Prostate gland (tissue), 2 donors: ENCODE data around the gene MGRN1. TPM values are rescaled to one million over a fixed set of nuclear protein-coding genes. Genes with fewer than 3 reads are reported as not detected.

Experiments used
- DNase-seq: peaks from one replicate; pipeline ENCODE4 v3.0.0-alpha.2; 2019; ENCODE audit warnings: low spot score
- H3K27ac ChIP-seq, 2 donors: fragments of 200-600 bp; sonication (generic); 2 replicates each; pipeline ENCODE4 v1.5.1; 2017 to 2019
- H3K27me3 ChIP-seq: fragments of 200-600 bp; sonication (generic); replicated peaks from 2 replicates; pipeline ENCODE4 v1.5.1; 2019; ENCODE audit not compliant: insufficient read depth
- H3K36me3 ChIP-seq, 2 donors: fragments of 200-600 bp; sonication (generic); 1 replicate in 1 of 2; 2 replicates in 1 of 2; pipeline versions ENCODE4 v1.5.1 to v1.8.1; 2017 to 2019
- H3K4me1 ChIP-seq: fragments of 200-600 bp; sonication (generic); replicated peaks from 2 replicates; pipeline ENCODE4 v1.5.1; 2019
- H3K4me3 ChIP-seq, 2 donors: fragments of 200-600 bp; sonication (generic); 2 replicates each; pipeline ENCODE4 v1.5.1; 2017 to 2019
- H3K9me3 ChIP-seq: fragments of 200-600 bp; sonication (generic); 2 replicates; pipeline ENCODE4 v1.5.1; 2017
- CTCF ChIP-seq, 4 experiments: fragments of 200-600 bp in 2 of 4; fragments of 450-650 bp in 2 of 4; sonication (generic) in 2 of 4; IDR thresholded peaks; 1 replicate in 3 of 4; 2 replicates in 1 of 4; pipeline ENCODE4 v1.5.1; 2016 to 2019; ENCODE audit warnings: antibody characterized with exemption in 4 of 4, mild to moderate bottlenecking in 2 of 4, moderate library complexity in 2 of 4
- POLR2A ChIP-seq: fragments of 450-650 bp; IDR thresholded peaks from one replicate; pipeline ENCODE4 v1.6.1; 2016; ENCODE audit warnings: antibody characterized with exemption, mild to moderate bottlenecking
- POLR2AphosphoS5 ChIP-seq: sonication (generic); formaldehyde crosslinking; IDR thresholded peaks from one replicate; pipeline ENCODE4 v1.6.1; 2017; ENCODE audit warnings: antibody characterized with exemption
- WGBS: methylation state at CpG from one replicate; pipeline ENCODE4 v1.1.5; 2018; 5-methylcytosine and 5-hydroxymethylcytosine counted together
- intact Hi-C: fragments of 100-400 bp; cut with DNase I; formaldehyde crosslinking; loops from one replicate; pipeline ENCODE4 v1.14.2; 2022
- total RNA-seq, 2 donors: library from RNA; depleted of rRNA; stranded (reverse); fragments of >200 nt; gene quantifications; one replicate each; pipeline ENCODE4 v1.1.0, GENCODE V29; 2016

The MGRN1 gene
- total RNA-seq, 2 donors from 2014 or later = 59.6 to 101 TPM

- intact Hi-C loops = no loop called here
- WGBS = 79% methylated on average over 7 of the region's 7 CpGs
- no peak overlapping the region for H3K4me3 ChIP-seq
- no peaks in the 10 kb centered on the region for H3K36me3 ChIP-seq
- no peaks in the 10 kb centered on the region for H3K4me1 ChIP-seq
- TF ChIP-seq POLR2AphosphoS5 (no peak), CTCF (IDR thresholded peaks at IDR 0.05) (no peak), POLR2A (no peak)
- H3K9me3 ChIP-seq = no peaks in the 10 kb centered on the region
- H3K27ac ChIP-seq = no peak overlapping the region
- no peaks in the 10 kb centered on the region for H3K27me3 ChIP-seq
- DNase-seq = no peak
Measured at GRCh38 chr16:4706871-4707270, 82.2 kb downstream of the MGRN1 start.

- H3K27ac ChIP-seq = no peak overlapping the region
- TF ChIP-seq POLR2AphosphoS5 (no peak), POLR2A (no peak)
- 94% methylated on average over 4 of the region's 4 CpGs for WGBS
- no peak overlapping the region for H3K4me3 ChIP-seq
- no peaks in the 10 kb centered on the region for H3K4me1 ChIP-seq
- no peaks in the 10 kb centered on the region for H3K9me3 ChIP-seq
- peaks cover 0 to 9% of the 10 kb centered on the region in 2 donors for H3K36me3 ChIP-seq
- DNase-seq = no peak
- no peaks in the 10 kb centered on the region for H3K27me3 ChIP-seq
- intact Hi-C loops = no loop called here
Measured at GRCh38 chr16:4709481-4709880, 84.9 kb downstream of the MGRN1 start.

GRCh38 chr16:4713663-4714501, 89.3 kb downstream of the MGRN1 start:
- H3K27ac ChIP-seq = no peak overlapping the region
- H3K9me3 ChIP-seq = no peaks in the 10 kb centered on the region
- H3K4me3 ChIP-seq = no peak overlapping the region
- H3K36me3 ChIP-seq = peaks cover 0 to 9% of the 10 kb centered on the region in 2 donors
- no peak for DNase-seq
- 78% methylated on average over 18 of the region's 18 CpGs for WGBS
- intact Hi-C loops = no loop called here
- no peaks in the 10 kb centered on the region for H3K4me1 ChIP-seq
- no peaks in the 10 kb centered on the region for H3K27me3 ChIP-seq
- TF ChIP-seq CTCF (IDR thresholded peaks at IDR 0.05) (no peak), POLR2AphosphoS5 (no peak), POLR2A (no peak)

- no peaks in the 10 kb centered on the region for H3K27me3 ChIP-seq
Measured at GRCh38 chr16:4714996-4715395, 90.4 kb downstream of the MGRN1 start.

GRCh38 chr16:4718466-4718865, 93.8 kb downstream of the MGRN1 start:
- no peak for DNase-seq
- intact Hi-C loops = no loop called here
- Histone ChIP-seq H3K36me3 (peaks cover 0 to 9% of the 10 kb centered on the region in 2 donors), H3K9me3 (no peaks in the 10 kb centered on the region), H3K4me1 (no peaks in the 10 kb centered on the region), H3K27me3 (no peaks in the 10 kb centered on the region), H3K27ac (no peak overlapping the region), H3K4me3 (no peak overlapping the region)
- 68% methylated on average over 5 of the region's 5 CpGs for WGBS
- TF ChIP-seq POLR2A = no peak
- TF ChIP-seq POLR2AphosphoS5 = no peak
- TF ChIP-seq CTCF (IDR thresholded peaks at IDR 0.05) = no peak

More at GRCh38 chr16:4714996-4715395, 90.4 kb downstream of the MGRN1 start:
- H3K36me3 ChIP-seq = peaks cover 0 to 9% of the 10 kb centered on the region in 2 donors
- intact Hi-C loops = no loop called here
- no peak overlapping the region for H3K27ac ChIP-seq
- TF ChIP-seq POLR2A (no peak), POLR2AphosphoS5 (no peak), CTCF (IDR thresholded peaks at IDR 0.05) (no peak)
- H3K9me3 ChIP-seq = no peaks in the 10 kb centered on the region
- WGBS = 78% methylated on average over 2 of the region's 2 CpGs
- DNase-seq = no peak
- H3K4me3 ChIP-seq = no peak overlapping the region
- no peaks in the 10 kb centered on the region for H3K4me1 ChIP-seq
